Measurements from ENCODE around the gene CFAP410.

The CFAP410 gene

DNA sequence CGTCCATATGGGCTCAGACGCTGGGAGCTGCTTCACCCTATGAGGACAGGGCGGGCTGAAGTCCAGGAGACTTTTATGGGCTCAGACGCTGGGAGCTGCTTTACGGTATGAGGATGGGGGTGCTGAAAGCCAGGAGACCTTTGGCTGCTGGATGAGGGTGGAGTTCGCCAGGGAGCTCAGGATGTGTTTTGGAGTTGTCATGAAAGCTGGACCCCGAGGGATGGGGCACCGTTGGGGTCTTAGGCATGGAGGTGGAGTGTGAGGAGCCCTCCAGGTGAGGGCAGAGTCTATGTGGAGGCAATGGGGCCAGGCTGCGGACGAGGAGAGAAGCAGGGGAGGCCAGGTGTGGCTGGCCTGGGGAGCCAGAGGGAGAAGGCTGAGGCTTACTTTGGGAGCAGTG is 41.7 kb upstream of the CFAP410 start:
- no peak for DNase-seq (ENCODE audit: extremely low read depth, insufficient read length)

DNA sequence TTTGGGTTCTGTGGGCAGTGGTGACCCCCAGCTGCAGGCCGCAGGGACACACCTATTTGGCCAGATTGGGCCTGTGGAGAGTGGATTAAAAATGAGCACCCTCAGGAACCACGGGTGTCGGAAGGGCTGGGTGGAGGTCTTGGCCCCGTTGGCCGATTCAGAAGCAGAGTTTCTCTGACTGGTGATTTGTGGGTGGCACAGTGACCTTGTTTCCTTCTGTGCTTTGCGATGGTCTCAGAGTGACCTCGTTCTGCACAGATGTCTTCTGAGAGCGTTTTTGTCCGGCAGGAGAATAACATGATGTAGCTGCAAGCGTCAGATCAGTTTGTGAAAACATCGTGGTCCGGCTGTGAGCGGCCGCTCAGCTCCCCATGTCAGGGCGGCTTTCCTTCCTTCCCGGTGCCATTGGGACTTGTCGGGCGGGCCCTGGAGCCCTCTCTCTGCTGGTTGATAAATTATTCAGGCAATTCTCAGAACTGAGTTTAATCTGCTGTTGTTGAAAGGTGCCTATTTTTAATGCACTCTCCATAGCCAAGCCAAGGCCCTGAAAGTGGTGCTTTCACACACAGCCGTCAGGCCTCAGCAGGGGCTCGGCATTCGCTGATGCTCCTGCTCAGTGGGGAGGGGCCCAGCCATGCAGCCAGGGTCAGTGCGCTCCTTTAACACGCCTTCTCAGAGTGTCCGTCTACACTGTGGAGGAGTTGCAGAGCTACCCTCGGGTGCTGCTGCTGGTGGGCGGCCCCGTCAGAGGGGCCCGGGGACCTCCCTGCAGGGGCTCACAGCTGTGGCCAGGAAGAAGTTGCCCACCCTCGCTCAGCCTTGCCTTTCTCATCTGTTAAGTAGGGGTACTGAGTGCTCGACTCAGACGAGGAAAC is 41.0 kb upstream of the CFAP410 start:
- H3K36me3 ChIP-seq (ENCODE audit: control insufficient read depth, insufficient read depth, low read length): no peaks in the 10 kb centered on the region; the same call in 1 of the 2 replicates
- no peak overlapping the region for H3K4me3 ChIP-seq (replicated peaks; ENCODE audit: low read depth, low read length)
- TF ChIP-seq, protein P1, sequence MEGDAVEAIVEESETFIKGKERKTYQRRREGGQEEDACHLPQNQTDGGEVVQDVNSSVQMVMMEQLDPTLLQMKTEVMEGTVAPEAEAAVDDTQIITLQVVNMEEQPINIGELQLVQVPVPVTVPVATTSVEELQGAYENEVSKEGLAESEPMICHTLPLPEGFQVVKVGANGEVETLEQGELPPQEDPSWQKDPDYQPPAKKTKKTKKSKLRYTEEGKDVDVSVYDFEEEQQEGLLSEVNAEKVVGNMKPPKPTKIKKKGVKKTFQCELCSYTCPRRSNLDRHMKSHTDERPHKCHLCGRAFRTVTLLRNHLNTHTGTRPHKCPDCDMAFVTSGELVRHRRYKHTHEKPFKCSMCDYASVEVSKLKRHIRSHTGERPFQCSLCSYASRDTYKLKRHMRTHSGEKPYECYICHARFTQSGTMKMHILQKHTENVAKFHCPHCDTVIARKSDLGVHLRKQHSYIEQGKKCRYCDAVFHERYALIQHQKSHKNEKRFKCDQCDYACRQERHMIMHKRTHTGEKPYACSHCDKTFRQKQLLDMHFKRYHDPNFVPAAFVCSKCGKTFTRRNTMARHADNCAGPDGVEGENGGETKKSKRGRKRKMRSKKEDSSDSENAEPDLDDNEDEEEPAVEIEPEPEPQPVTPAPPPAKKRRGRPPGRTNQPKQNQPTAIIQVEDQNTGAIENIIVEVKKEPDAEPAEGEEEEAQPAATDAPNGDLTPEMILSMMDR (IDR thresholded peaks at IDR 0.05; ENCODE audit: insufficient read depth, low read length, poor library complexity, severe bottlenecking): no peak
- H3K27me3 ChIP-seq (replicated peaks; ENCODE audit: control insufficient read depth, insufficient read depth, low read length): no peaks in the 10 kb centered on the region
- DNase-seq (ENCODE audit: extremely low read depth, insufficient read length): no peak

More for the DNA sequence above, 41.7 kb upstream of the CFAP410 start:
- no peaks in the 10 kb centered on the region; the same call in 1 of the 2 replicates for H3K36me3 ChIP-seq (ENCODE audit: control insufficient read depth, insufficient read depth, low read length)
- H3K27me3 ChIP-seq (replicated peaks; ENCODE audit: control insufficient read depth, insufficient read depth, low read length): no peaks in the 10 kb centered on the region
- no peak overlapping the region for H3K4me3 ChIP-seq (replicated peaks; ENCODE audit: low read depth, low read length)
- TF ChIP-seq, protein P1 (IDR thresholded peaks at IDR 0.05; ENCODE audit: insufficient read depth, low read length, poor library complexity, severe bottlenecking): no peak

DNA sequence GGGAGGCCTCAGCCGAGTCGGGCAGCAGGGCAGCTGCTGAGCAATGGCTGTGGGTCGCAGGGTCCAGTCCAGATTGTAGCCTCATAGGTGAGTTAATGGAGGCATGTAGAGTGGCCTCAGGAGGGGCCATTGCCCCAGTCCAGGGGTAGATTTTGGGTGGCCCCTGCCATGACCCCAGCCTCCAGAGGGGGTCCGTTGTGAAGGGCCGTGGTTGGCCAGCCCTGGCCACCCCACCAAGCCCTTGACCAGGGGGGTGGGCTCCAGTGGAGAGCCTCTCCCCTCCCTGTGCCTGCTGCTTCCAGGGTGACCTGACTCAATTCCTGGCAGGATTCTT is 40.3 kb upstream of the CFAP410 start:
- Histone ChIP-seq H3K27me3 (replicated peaks; ENCODE audit: control insufficient read depth, insufficient read depth, low read length) (no peaks in the 10 kb centered on the region), H3K36me3 (ENCODE audit: control insufficient read depth, insufficient read depth, low read length) (no peaks in the 10 kb centered on the region; the same call in 1 of the 2 replicates), H3K4me3 (replicated peaks; ENCODE audit: low read depth, low read length) (no peak overlapping the region)
- TF ChIP-seq, protein P1 (IDR thresholded peaks at IDR 0.05; ENCODE audit: insufficient read depth, low read length, poor library complexity, severe bottlenecking): no peak
- no peak for DNase-seq (ENCODE audit: extremely low read depth, insufficient read length)

DNA sequence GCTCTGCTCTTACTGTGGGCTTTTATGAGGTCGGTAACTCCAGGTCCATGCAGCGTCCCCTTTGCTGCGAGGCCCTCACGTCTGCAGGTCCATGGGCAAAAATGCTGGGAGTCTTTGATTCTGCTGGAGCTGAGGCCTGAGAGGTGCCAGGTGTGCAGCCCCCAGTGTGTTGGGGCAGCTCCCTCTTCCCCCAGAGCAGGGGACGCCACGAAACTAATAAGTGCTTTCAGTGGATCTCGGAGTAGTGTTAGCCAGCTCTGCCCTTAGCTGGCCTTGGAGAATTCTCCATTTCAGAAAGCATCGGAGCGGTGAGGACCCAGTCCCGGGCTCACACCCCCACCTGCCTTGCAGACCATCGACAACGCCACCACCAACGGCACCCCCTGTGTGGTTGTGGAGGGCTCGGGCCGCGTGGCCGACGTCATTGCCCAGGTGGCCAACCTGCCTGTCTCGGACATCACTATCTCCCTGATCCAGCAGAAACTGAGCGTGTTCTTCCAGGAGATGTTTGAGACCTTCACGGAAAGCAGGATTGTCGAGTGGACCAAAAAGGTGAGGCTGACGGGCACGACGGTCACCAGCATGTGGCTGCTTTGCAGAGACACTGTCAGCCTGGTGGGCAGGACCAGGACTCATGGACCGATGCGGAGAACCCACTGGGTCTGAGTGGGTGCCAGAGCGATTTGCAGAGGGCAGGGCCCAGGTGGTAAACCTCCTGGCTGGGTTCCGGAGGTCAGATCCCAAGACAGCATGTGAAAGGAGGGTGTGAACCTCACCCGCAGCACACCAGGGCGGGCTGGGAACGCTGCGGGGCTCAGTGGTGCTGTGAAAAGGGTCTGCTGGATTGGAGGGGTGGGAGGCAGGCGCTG is 39.7 kb upstream of the CFAP410 start:
- H3K4me3 ChIP-seq (replicated peaks; ENCODE audit: low read depth, low read length): no peak overlapping the region
- TF ChIP-seq, protein P1 (IDR thresholded peaks at IDR 0.05; ENCODE audit: insufficient read depth, low read length, poor library complexity, severe bottlenecking): no peak
- no peak for DNase-seq (ENCODE audit: extremely low read depth, insufficient read length)
- no peaks in the 10 kb centered on the region; the same call in 1 of the 2 replicates for H3K36me3 ChIP-seq (ENCODE audit: control insufficient read depth, insufficient read depth, low read length)
- H3K27me3 ChIP-seq (replicated peaks; ENCODE audit: control insufficient read depth, insufficient read depth, low read length): no peaks in the 10 kb centered on the region

DNA sequence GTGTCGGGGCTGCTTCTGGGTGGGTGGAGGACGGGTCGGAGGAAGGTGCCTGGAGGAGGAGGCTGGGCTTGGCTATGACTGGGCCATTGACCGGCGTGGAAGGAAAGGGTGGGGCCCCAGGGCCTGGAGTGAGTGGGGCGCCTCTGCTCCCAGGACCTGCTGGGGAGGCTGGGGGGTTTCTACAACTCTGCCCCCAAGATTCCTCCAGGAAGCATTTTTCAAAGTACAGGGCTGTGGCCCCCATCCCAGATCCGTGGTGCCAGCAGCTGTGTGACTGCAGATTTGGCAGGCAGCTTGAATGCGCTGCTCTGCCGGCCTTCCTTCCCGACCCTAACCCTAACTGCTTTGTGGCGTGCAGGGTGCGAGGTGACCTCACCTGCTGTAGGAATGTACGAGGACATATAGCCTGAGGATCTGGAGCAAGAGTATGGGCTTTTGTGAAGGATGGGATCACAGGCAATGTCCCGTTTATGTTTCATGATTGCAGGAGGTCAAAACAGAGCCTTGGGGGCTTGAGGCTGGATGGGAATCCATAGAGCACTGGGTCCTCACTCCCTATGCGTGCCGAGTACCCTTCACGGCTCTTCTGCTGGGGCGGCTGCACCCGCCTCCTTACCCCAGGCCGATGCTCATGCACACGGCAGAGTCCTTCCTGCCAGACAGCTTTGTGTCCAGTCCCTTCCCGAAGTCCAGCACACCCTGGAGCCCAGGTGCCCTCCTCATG is 38.9 kb upstream of the CFAP410 start:
- Histone ChIP-seq H3K36me3 (ENCODE audit: control insufficient read depth, insufficient read depth, low read length) (no peaks in the 10 kb centered on the region; the same call in 1 of the 2 replicates), H3K27me3 (replicated peaks; ENCODE audit: control insufficient read depth, insufficient read depth, low read length) (no peaks in the 10 kb centered on the region), H3K4me3 (replicated peaks; ENCODE audit: low read depth, low read length) (no peak overlapping the region)
- TF ChIP-seq, protein P1 (IDR thresholded peaks at IDR 0.05; ENCODE audit: insufficient read depth, low read length, poor library complexity, severe bottlenecking): no peak
- no peak for DNase-seq (ENCODE audit: extremely low read depth, insufficient read length)

Measured in GM06990 (cell line).